Measurements from ENCODE around the gene LBH. TPM values are rescaled to one million over a fixed set of nuclear protein-coding genes. Genes with fewer than 3 reads are reported as not detected.

LBH gene
- total and polyA plus RNA-seq, 2 of the 13 experiments (the other 11 are each of a cell fraction or from before 2014, with no cell fraction given), result 0.09 to 0.25 TPM

DNA sequence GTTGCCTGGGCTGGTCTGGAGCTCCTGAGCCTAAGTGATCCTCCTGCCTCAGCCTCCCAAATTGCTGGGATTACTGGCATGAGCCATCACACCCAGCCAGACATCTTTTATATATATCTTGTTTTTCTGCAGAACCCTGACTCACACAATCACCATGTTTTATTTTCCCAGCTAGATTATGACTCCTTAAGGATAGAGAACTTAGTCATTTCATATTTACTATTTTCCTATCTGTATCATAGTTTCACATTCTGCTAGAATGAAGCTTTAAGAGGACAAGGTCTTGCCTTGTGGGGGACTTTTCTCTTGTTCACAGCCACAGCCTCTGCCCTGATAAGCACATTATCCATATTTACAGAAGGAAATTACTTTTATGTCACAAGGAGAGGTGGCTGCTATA is 73.9 kb downstream of the LBH start:
- intact Hi-C loops (cut with micrococcal nuclease; ENCODE audit: unreplicated experiment), result no loop called here
- TF ChIP-seq POLR2G (IDR thresholded peaks at IDR 0.05; ENCODE audit: low read depth, low read length) (no peak), ZNF644 (CRISPR knock-in tag; IDR thresholded peaks at IDR 0.05; ENCODE audit: low read depth) (no peak), ATM (IDR thresholded peaks at IDR 0.05; ENCODE audit: borderline replicate concordance) (no peak), ZNF234 (CRISPR knock-in tag; conservative IDR thresholded peaks at IDR 0.05) (no peak), RERE (CRISPR knock-in tag; IDR thresholded peaks at IDR 0.05; ENCODE audit: low read depth) (no peak), ZNF558 (CRISPR knock-in tag; IDR thresholded peaks at IDR 0.05; ENCODE audit: borderline replicate concordance) (no peak), ZNF225 (CRISPR knock-in tag; IDR thresholded peaks at IDR 0.05) (no peak), ZNF784 (CRISPR knock-in tag; IDR thresholded peaks at IDR 0.05; ENCODE audit: borderline replicate concordance) (no peak)
- in situ Hi-C loops (cut with HindIII; ENCODE audit: extremely low pct_ligation_motif_present, low pct_unique_long_range_greater_than_20kb), result no loop called here
- H3K9ac ChIP-seq (ENCODE audit: insufficient read depth, low read depth, low read length), result no peak overlapping the region
- H4K20me1 ChIP-seq (ENCODE audit: insufficient read depth, low read length), result no peaks in the 10 kb centered on the region
- no peak for FAIRE-seq
- CTCF ChIA-PET (ENCODE audit: low intra/inter-chr PET ratio, low total read pairs), result no interaction called here
- peaks cover 2 to 32% of the 10 kb centered on the region in 2 experiments; a peak in 4 of 5 replicates for H3K27me3 ChIP-seq (ENCODE audit: control insufficient read depth in 1 of 2, insufficient read depth in 2 of 2, low read length in 2 of 2)
- BruUV-seq (replicated peaks), result no TSS peak
- ATAC-seq, result no peak
- H3K36me3 ChIP-seq (replicated peaks in 1 of 2; ENCODE audit: control insufficient read depth in 1 of 2, insufficient read depth in 2 of 2, low read length in 2 of 2), result no peaks in the 10 kb centered on the region
- no peak overlapping the region for H3K4me2 ChIP-seq (ENCODE audit: low read depth, low read length)
- no peak overlapping the region for H3K27ac ChIP-seq (ENCODE audit: extremely low read length, insufficient read depth, low read length)
- no peaks in the 10 kb centered on the region for H3K4me1 ChIP-seq (ENCODE audit: insufficient read depth, low read length)
- no peak overlapping the region for H3K4me3 ChIP-seq (replicated peaks in 1 of 3; ENCODE audit: insufficient read depth in 1 of 3, low read depth in 2 of 3, low read length in 3 of 3)
- H3K9me3 ChIP-seq (ENCODE audit: low read length), result no peaks in the 10 kb centered on the region
- H3K79me2 ChIP-seq (ENCODE audit: insufficient read depth, low read length), result no peaks in the 10 kb centered on the region
- DNase-seq (ENCODE audit: low spot score), result no peak
- POLR2A ChIA-PET, result no interaction called here
- H2AFZ ChIP-seq (ENCODE audit: low read length), result no peak overlapping the region
